GM12891 (cell line): Measurements from ENCODE around the gene CFAP73.

Experiments
- DNase-seq: peaks from one replicate; pipeline ENCODE4 v3.0.0; 2011; ENCODE audit warnings: low spot score; ENCODE audit not compliant: insufficient read length
- FAIRE-seq: peaks from 2 replicates; lab custom pipeline; 2011; peaks lifted over from hg19 to GRCh38; lab: Jason Lieb, UNC
- PAX5 ChIP-seq: IDR thresholded peaks from 2 replicates; pipeline ENCODE4 v1.6.1; 2011; ENCODE audit warnings: low read length, moderate library complexity, mild to moderate bottlenecking; ENCODE audit not compliant: insufficient read depth, severe bottlenecking
- POLR2A ChIP-seq: IDR thresholded peaks from 2 replicates; pipeline ENCODE4 v1.6.1; 2011; ENCODE audit warnings: low read depth, low read length, control low read depth
- POLR2AphosphoS5 ChIP-seq: IDR thresholded peaks from 2 replicates; pipeline ENCODE4 v1.6.1; 2011; ENCODE audit warnings: low read depth, low read length, control low read depth
- POU2F2 ChIP-seq: IDR thresholded peaks from 2 replicates; pipeline ENCODE4 v1.6.1; 2011; ENCODE audit warnings: low read depth, mild to moderate bottlenecking, control low read depth, low read length, moderate library complexity
- SPI1 ChIP-seq: IDR thresholded peaks from 2 replicates; pipeline ENCODE4 v1.6.1; 2011; ENCODE audit warnings: low read depth, low read length, control low read depth
- TAF1 ChIP-seq: IDR thresholded peaks from 2 replicates; pipeline ENCODE4 v1.6.1; 2011; ENCODE audit warnings: low read depth, low read length, control low read depth

Gene CFAP73

DNA sequence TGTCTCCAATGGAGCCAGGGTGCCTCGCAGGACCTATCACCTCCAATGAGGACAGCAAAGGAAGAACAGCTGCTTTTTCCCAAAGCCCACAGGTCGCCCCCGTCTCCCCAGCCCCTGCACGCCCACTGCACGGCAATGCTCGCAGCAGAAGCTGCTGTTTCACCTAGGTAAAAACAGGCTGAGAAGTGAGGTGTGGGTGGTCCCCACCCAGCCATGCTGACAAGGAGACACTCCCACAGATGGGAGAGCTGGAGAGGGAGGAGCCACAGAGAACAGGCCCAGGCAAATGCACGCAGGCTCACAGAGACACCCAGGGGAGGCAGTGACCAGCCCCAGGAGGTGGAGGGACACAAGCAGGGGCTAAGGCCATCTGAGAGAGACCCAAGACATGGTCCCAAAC lies 10.4 kb downstream of the CFAP73 start:
- TF ChIP-seq POLR2A (no peak), POLR2AphosphoS5 (no peak), SPI1 (no peak), POU2F2 (no peak), PAX5 (no peak), TAF1 (no peak)
- no peak for FAIRE-seq
- no peak for DNase-seq

DNA sequence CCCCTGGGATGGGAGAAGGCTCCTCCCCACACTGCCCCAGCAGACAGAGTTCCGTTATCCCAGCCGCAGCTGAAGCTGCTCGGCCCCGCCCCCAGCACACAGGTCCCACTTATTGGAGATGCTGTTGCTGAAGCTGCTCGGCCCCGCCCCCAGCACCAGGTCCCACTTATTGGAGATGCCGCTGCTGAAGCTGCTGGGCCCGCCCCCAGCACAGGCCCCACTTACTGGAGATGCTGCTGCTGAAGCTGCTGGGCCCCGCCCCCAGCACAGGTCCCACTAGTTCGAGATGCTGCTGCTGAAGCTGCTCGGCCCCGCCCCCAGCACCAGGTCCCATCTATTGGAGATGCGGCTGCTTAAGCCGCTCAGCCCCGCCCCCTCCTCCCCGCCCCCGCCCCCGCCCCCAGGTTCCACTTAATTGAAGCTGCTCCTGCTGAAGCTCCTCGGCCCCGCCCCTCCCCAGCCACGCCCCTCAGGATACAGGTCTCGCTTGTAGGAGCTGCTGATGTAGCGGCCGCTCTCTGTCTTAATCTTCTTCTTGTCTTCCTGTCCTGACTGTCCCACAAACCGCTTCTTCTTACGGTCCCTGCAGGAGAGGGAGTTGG lies 12.0 kb downstream of the CFAP73 start:
- DNase-seq (peak; percentile 80), FAIRE-seq (peak; percentile 64)
- TF ChIP-seq POU2F2, result no peak
- peak; percentile 15; the same call in 1 of the 2 replicates for TF ChIP-seq POLR2A
- TF ChIP-seq POLR2AphosphoS5, result peak; percentile 25; the same call in 1 of the 2 replicates

DNA sequence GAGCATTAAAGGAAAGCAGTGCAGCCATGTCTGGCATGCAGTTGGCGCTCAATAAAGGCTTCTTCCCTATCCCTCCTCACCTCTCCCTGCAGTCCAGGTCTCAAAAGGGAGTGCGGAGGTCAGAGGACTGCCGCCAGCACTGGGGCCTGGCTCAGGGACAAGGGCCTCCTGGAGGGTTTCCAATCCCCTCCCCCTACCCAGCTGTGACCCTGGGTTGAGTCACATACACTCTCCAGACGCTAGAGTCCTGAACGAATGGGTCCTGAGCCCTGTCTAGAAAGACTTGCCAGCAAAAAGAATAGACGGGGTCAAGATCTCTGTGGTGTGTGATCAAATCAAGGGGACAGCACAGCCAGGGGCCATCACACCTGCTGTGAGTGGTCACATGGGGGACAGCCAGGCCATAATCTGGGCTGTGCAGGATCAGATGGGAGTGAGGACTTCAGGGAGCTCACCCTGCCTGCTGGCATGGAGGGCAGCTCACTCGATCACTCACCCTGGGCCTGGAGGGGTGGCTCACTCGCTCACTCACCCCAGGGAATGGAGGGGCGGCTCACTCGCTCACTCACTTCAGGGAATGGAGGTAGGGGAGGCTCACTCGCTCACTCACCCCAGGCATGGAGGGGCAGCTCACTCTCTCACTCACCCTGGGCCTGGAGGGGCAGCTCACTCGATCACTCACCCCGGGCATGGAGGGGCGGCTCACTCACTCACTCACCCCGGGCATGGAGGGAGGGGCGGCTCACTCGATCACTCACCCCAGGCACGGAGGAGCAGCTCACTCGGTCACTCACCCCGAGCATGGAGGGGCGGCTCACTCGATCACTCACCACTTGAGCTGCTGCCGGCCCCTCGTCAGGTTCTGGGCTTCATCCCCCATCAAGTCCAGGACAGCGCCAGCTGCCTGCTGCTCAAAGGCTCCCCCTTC lies 12.8 kb downstream of the CFAP73 start:
- no peak for TF ChIP-seq POU2F2
- TF ChIP-seq SPI1, result no peak
- TF ChIP-seq PAX5, result no peak
- TF ChIP-seq TAF1, result no peak
- TF ChIP-seq POLR2AphosphoS5, result no peak
- no peak for TF ChIP-seq POLR2A
- FAIRE-seq (no peak), DNase-seq (no peak)

DNA sequence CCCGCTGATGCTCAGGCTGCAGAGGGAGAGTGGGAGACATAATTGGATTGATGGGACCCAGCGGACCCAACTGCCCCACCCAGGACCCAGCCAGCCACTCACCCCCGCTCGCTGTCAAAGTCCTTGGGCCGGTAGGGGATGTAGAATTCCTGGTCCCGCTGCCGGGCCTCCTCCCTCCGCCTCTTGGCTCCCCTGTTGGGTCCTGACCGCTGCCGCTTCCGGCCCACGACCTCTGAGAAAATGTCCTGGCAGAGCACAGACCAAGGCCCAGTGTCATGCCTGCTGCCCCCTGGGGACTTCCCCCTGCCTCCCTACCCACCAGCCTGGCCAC lies 13.5 kb downstream of the CFAP73 start:
- TF ChIP-seq SPI1, result no peak
- TF ChIP-seq POU2F2, result no peak
- no peak for TF ChIP-seq POLR2AphosphoS5
- TF ChIP-seq PAX5, result no peak
- TF ChIP-seq POLR2A, result no peak
- no peak for TF ChIP-seq TAF1
- DNase-seq (no peak), FAIRE-seq (no peak)

DNA sequence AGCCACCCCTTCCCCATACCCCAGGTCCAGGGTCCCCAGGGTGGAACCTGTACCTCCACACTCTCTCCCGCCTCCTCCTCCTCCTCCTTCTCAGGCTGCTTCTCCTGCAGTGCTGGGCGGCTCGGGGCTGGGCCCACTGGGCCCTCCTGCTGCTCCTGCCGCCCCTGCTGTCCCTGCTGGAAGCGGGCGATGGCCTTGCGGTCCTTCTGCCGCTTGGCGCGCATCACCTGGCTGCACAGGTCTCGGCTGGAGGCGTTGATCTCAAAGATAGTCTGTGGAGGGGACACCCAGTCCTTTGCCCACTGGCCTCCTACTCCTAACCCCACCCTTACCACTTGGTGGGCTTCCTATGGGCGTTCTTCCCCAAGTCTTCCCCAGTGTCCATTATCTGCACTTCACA lies 14.5 kb downstream of the CFAP73 start:
- DNase-seq (no peak), FAIRE-seq (no peak)
- no peak for TF ChIP-seq POLR2A
- TF ChIP-seq PAX5, result no peak
- TF ChIP-seq POU2F2, result no peak
- no peak for TF ChIP-seq TAF1
- no peak for TF ChIP-seq SPI1
- no peak for TF ChIP-seq POLR2AphosphoS5

DNA sequence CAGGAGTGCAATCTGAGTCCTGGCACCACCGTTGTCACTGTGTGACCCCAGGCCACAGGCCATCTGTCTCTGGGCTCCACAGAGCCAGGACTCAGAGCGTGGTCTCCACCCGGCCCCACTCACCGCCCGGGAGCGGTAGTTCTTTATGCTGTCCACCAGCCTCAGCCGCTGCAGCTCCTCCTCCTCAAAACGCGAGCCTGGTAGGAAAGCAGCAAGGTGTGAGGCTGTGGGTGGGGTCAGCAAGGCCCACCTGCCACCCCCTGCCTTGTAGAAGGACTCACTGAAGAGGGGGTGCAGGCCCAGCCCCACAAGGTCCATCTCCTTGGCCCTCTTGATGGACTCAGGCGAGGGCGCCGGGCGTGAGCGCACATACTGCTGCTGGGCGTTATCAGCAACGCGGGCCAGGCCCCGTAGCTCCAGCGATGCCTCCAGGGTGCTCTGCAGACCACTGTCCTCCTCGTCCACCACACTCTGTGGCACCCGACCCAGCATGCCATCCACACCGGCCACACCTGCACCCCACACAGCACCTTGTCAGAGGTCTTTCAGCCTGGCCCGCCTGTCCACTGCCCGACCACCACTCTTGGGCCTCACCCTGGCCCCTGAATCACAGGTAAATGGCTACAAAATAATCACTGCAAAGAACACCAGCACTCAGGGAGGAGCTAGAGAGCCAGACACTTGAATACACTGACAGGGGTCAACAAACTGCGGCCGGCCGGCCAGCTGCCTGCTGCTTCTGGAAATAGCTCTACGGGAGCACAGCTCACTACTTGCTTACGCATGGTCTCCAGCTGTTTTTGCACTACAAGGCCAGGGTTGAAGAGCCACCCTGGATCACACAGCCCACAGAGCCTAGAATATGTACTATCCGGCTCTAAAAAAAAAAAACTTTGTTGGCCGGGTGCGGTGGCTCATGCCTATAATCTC lies 16.3 kb downstream of the CFAP73 start:
- TF ChIP-seq POU2F2, result no peak
- no peak for TF ChIP-seq POLR2A
- no peak for TF ChIP-seq SPI1
- TF ChIP-seq PAX5, result no peak
- no peak for TF ChIP-seq POLR2AphosphoS5
- TF ChIP-seq TAF1, result no peak
- DNase-seq (no peak), FAIRE-seq (no peak)

DNA sequence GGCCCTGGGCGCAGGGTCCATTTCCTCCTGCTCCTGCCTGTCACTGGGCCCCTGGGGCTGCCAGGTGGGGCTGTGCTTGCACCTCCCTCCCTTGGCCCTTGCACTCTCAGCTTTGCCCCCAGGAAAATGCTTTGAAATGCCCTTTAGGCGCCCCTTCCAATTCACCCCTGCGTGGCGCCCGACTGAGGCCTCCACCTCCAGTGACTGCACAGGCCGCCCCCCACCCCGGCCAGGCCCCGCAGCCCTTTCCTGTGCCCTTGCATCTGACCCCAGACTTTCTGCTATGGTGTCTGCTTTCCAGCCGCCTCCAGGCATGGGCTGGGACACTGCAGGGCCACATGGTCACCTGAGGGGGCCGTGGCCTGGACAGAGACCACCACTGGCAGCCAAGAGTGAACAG lies 18.3 kb downstream of the CFAP73 start:
- TF ChIP-seq POLR2A, result no peak
- FAIRE-seq (no peak), DNase-seq (no peak)

DNA sequence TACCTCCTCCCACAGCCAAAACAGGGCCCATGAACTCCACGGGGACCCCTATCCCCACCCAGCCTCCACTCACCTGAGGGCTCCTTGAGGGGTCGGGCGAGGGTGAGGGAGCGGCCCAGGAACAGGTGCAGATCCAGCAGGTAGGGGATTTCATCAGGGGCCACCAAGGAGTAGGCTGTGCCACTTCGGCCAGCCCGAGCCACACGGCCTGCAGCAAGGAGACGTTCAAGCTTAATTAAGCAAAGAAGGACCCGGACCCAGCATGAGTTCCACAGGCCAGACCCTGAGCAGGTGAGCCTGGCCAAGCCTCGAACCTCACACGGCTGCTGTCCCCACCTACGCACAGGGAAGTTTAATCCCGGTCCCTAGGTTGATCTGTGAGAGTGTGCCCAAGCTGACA lies 20.2 kb downstream of the CFAP73 start:
- FAIRE-seq, result no peak
- DNase-seq, result no peak
- TF ChIP-seq TAF1, result no peak
- no peak for TF ChIP-seq SPI1
- TF ChIP-seq POU2F2, result no peak
- TF ChIP-seq POLR2AphosphoS5, result no peak
- TF ChIP-seq PAX5, result no peak
- TF ChIP-seq POLR2A, result no peak

DNA sequence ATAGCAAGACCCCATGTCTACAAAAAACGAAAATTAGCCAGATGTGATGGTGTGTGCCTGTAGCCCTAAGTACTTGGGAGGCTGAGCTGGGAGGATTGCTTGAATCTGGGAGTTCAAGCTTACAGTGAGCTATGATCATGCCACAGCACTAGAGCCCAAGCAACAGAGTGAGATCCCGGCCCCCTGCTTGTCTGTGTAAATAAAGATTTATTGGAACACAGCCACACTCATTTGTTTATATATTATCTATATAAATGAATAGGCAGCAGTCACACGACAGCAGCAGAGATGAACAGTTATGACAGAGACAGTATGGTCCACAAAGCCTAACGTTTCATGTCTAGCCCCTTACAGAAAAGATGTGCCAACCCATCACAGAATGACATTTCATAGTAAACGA lies 20.9 kb downstream of the CFAP73 start:
- DNase-seq (no peak), FAIRE-seq (no peak)
- TF ChIP-seq POU2F2 (no peak), SPI1 (no peak), TAF1 (no peak), POLR2A (no peak), PAX5 (no peak), POLR2AphosphoS5 (no peak)

DNA sequence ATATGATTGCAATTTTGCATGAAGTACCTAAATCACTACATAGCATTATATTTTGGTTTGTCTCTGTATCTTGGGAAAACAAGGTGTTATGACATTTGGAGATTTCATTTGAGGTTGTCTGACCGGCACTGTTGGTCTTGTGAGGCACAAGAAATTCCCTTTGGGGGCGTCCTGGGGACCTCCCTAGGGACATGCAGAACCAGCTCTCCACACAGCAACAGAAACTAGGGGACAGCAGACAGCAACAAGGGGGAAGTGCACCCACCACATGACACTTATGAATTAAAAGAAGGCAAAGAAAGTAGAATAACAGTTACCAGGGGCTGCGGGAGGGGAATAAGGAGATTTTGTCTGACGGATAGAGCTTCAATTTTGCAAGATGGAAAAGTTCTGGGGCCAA lies 21.4 kb downstream of the CFAP73 start:
- DNase-seq (no peak), FAIRE-seq (peak; percentile 16)

More for the DNA sequence above, 21.4 kb downstream of the CFAP73 start:
- TF ChIP-seq POLR2AphosphoS5 (no peak), SPI1 (peak; percentile 63)
